ENCODE data around the gene TNKS2. TPM values are rescaled to one million over a fixed set of nuclear protein-coding genes. Genes with fewer than 3 reads are reported as not detected.

Gene TNKS2
- total and polyA plus RNA-seq, 2 of the 13 experiments (the other 11 are each of a cell fraction or from before 2014, with no cell fraction given), result 15.2 to 19.4 TPM

GRCh38 chr10:91797874-91798648 is at the start of gene TNKS2 (continued):
- TF ChIP-seq MYPOP (CRISPR knock-in tag; IDR thresholded peaks at IDR 0.05) (no peak; the same call in none of the 2 replicates), SPEN (CRISPR knock-in tag; IDR thresholded peaks at IDR 0.05; ENCODE audit: low read depth) (peak; percentile 51), STAT6 (CRISPR knock-in tag; IDR thresholded peaks at IDR 0.05; ENCODE audit: borderline replicate concordance) (no peak), GLI4 (CRISPR knock-in tag; IDR thresholded peaks at IDR 0.05; ENCODE audit: borderline replicate concordance) (peak; percentile 21; the same call in 1 of the 2 replicates), PBX2 (CRISPR knock-in tag; IDR thresholded peaks at IDR 0.05) (no peak), U2AF1 (optimal IDR thresholded peaks at IDR 0.05; ENCODE audit: low read depth, low read length) (no peak), SMAD3 (CRISPR knock-in tag; IDR thresholded peaks at IDR 0.05) (0 out of 2 replicates have a peak, but pooled peaks have one; percentile 63), ZNF792 (CRISPR knock-in tag; IDR thresholded peaks at IDR 0.05) (0 out of 2 replicates have a peak, but pooled peaks have one; percentile 69), PRDM10 (CRISPR knock-in tag; IDR thresholded peaks at IDR 0.05; ENCODE audit: low read depth) (no peak; the same call in 1 of the 2 replicates), SNAPC4 (CRISPR knock-in tag; IDR thresholded peaks at IDR 0.05) (no peak), RCOR2 (CRISPR knock-in tag; IDR thresholded peaks at IDR 0.05) (no peak)
- TF ChIP-seq, protein P1, sequence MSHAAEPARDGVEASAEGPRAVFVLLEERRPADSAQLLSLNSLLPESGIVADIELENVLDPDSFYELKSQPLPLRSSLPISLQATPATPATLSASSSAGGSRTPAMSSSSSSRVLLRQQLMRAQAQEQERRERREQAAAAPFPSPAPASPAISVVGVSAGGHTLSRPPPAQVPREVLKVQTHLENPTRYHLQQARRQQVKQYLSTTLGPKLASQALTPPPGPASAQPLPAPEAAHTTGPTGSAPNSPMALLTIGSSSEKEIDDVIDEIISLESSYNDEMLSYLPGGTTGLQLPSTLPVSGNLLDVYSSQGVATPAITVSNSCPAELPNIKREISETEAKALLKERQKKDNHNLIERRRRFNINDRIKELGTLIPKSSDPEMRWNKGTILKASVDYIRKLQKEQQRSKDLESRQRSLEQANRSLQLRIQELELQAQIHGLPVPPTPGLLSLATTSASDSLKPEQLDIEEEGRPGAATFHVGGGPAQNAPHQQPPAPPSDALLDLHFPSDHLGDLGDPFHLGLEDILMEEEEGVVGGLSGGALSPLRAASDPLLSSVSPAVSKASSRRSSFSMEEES (CRISPR knock-in tag; IDR thresholded peaks at IDR 0.05), result peak; percentile 92
